Kidney (tissue), 14 donors: Measurements from ENCODE around the gene SYNE1. TPM values are rescaled to one million over a fixed set of nuclear protein-coding genes. Genes with fewer than 3 reads are reported as not detected.

ENCODE experiments used
- DNase-seq, 5 donors: peaks; one replicate each; pipeline ENCODE4 v3.0.0-alpha.2; 2013 to 2020
- FAIRE-seq: peaks from 2 replicates; lab custom pipeline; 2012; peaks lifted over from hg19 to GRCh38; lab: Jason Lieb, UNC
- H3K27ac ChIP-seq, 2 donors: one replicate each; pipeline ENCODE4 v1.7.0; 2013; ENCODE audit warnings: low read depth in 2 of 2, low read length in 2 of 2, inconsistent platforms in 1 of 2
- H3K27me3 ChIP-seq: one replicate; pipeline ENCODE4 v1.7.1; 2013; ENCODE audit warnings: low read length, inconsistent platforms; ENCODE audit not compliant: control insufficient read depth, insufficient read depth
- H3K36me3 ChIP-seq, 3 donors: one replicate each; pipeline versions ENCODE4 v1.7.0 to v1.7.1; 2013; ENCODE audit warnings: low read length in 3 of 3, control low read depth in 1 of 3, inconsistent platforms in 1 of 3; ENCODE audit not compliant: insufficient read depth in 3 of 3, control insufficient read depth in 2 of 3
- H3K4me1 ChIP-seq, 3 donors: one replicate each; pipeline versions ENCODE4 v1.7.0 to v1.7.1; 2013; ENCODE audit warnings: low read length in 3 of 3, inconsistent platforms in 1 of 3, low read depth in 1 of 3; ENCODE audit not compliant: control insufficient read depth in 2 of 3, insufficient read depth in 2 of 3
- H3K4me3 ChIP-seq, 3 donors: one replicate each; pipeline versions ENCODE4 v1.7.0 to v1.8.1; 2013; ENCODE audit warnings: low read length in 3 of 3, control low read depth in 1 of 3, inconsistent platforms in 1 of 3
- H3K9ac ChIP-seq, 3 donors: one replicate each; pipeline versions ENCODE4 v1.7.0 to v1.7.1; 2013; ENCODE audit warnings: low read length in 3 of 3, control low read depth in 1 of 3, inconsistent platforms in 1 of 3
- H3K9me3 ChIP-seq, 3 donors: one replicate each; pipeline versions ENCODE4 v1.7.0 to v1.7.1; 2013; ENCODE audit warnings: low read length in 3 of 3, control low read depth in 1 of 3, inconsistent platforms in 1 of 3; ENCODE audit not compliant: control insufficient read depth in 2 of 3, insufficient read depth in 1 of 3
- intact Hi-C: fragments of 100-400 bp; cut with DNase I; formaldehyde crosslinking; loops from one replicate; pipeline ENCODE4 v1.11.1; 2022
- polyA plus RNA-seq: library from polyadenylated mRNA; stranded (reverse); fragments of 350-450 nt; fragmentation: Illumina TruSeq; extraction: RNeasy Lipid Tissue Mini Kit (QIAGEN cat#74804); gene quantifications from one replicate; pipeline ENCODE4 v1.2.3, GENCODE V29; 2014; ENCODE audit warnings: low read depth, low replicate concordance; ENCODE audit not compliant: insufficient read depth
- total RNA-seq: library from RNA; stranded (reverse); fragmentation: NEBNext Ultra II Directional; extraction: Animal tissue kit (Norgen Biotek cat#: 25700); gene quantifications from one replicate; pipeline ENCODE4 v1.2.1, GENCODE V29; 2021
- TF ChIP-seq, protein P1 (sequence below): IDR thresholded peaks from 3 replicates; pipeline ENCODE4 v1.5.1; 2012; ENCODE audit warnings: mild to moderate bottlenecking, moderate library complexity, borderline replicate concordance; ENCODE audit not compliant: insufficient read depth; ENCODE audit errors: extremely low read depth
- donor health status: control.
- donor health status: control.
- donor health status: control.
- donor health status: control.
- donor health status: control.
- donor health status: DM: yes; HTN: yes; CAD: no.
- donor health status: Normal renal cell carcinoma (clear cell type).

The SYNE1 gene
- total and polyA plus RNA-seq, 2 donors from 2014 or later, result 47.8 to 216 TPM

- TF ChIP-seq, protein P1, sequence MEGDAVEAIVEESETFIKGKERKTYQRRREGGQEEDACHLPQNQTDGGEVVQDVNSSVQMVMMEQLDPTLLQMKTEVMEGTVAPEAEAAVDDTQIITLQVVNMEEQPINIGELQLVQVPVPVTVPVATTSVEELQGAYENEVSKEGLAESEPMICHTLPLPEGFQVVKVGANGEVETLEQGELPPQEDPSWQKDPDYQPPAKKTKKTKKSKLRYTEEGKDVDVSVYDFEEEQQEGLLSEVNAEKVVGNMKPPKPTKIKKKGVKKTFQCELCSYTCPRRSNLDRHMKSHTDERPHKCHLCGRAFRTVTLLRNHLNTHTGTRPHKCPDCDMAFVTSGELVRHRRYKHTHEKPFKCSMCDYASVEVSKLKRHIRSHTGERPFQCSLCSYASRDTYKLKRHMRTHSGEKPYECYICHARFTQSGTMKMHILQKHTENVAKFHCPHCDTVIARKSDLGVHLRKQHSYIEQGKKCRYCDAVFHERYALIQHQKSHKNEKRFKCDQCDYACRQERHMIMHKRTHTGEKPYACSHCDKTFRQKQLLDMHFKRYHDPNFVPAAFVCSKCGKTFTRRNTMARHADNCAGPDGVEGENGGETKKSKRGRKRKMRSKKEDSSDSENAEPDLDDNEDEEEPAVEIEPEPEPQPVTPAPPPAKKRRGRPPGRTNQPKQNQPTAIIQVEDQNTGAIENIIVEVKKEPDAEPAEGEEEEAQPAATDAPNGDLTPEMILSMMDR, result no peak
- Histone ChIP-seq H3K9ac (no peak overlapping the region), H3K27ac (no peak overlapping the region), H3K4me1 (peaks cover 0 to 2% (median 0%) of the 10 kb centered on the region in 3 donors), H3K27me3 (no peaks in the 10 kb centered on the region), H3K9me3 (no peaks in the 10 kb centered on the region), H3K4me3 (no peak overlapping the region), H3K36me3 (peaks cover 12 to 66% (median 41%) of the 10 kb centered on the region in 3 donors)
- no peak for FAIRE-seq
- no peak for DNase-seq
- intact Hi-C loops, result no loop called here
These were observed 485.2 kb downstream of the SYNE1 start for GRCh38 chr6:152151920-152152319.

DNA sequence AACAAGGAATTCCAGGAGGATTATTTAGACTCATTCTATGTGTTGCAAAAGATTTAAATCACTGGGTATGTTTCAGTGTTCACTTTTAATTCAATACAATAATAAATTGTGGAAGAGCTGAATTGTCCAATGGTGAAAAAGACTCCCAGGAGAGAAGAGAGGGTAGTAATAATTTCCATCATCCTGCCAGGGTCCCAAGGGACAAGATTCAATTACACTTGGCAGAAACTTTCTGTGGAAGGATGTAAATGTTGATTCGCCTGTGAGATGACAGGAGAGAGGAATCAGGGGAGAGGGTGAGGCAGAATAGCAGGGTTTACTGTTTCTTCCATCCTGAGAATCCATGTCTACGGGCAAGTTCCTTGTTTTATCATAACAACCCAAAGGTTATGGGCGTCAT lies 487.0 kb downstream of the SYNE1 start:
- Histone ChIP-seq H3K36me3 (peaks cover 12 to 70% (median 41%) of the 10 kb centered on the region in 3 donors), H3K9me3 (no peaks in the 10 kb centered on the region), H3K4me3 (no peak overlapping the region), H3K9ac (no peak overlapping the region), H3K4me1 (peaks cover 0 to 4% (median 2%) of the 10 kb centered on the region in 3 donors), H3K27ac (no peak overlapping the region), H3K27me3 (no peaks in the 10 kb centered on the region)
- DNase-seq, result no peak
- TF ChIP-seq, protein P1, result no peak
- intact Hi-C loops, result no loop called here
- FAIRE-seq, result no peak

DNA sequence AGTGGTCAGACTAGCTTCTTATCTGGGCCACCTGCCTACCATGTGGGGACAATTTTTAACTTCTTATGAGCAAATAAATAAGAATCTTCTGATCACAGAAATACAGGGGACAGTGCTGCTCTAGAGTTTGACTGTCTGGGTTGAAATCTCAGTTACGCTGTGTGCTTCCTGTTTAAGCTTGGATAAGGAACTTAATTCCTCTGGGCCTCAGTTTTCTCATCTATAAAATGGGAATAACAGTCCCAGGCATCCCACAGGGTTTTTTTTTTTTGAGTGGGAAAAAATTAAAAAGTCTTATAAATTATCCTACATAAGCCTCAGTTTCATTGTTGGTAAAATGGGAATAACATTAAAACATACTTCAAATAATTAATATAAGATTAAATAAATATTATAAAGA lies 488.8 kb downstream of the SYNE1 start:
- FAIRE-seq (no peak), DNase-seq (no peak)
- no peak overlapping the region for H3K27ac ChIP-seq
- H3K9me3 ChIP-seq, result no peaks in the 10 kb centered on the region
- TF ChIP-seq, protein P1, result no peak
- H3K4me1 ChIP-seq, result peaks cover 0 to 5% (median 4%) of the 10 kb centered on the region in 3 donors
- intact Hi-C loops, result no loop called here
- H3K36me3 ChIP-seq, result peaks cover 8 to 69% (median 38%) of the 10 kb centered on the region in 3 donors
- H3K9ac ChIP-seq, result no peak overlapping the region
- no peaks in the 10 kb centered on the region for H3K27me3 ChIP-seq
- no peak overlapping the region for H3K4me3 ChIP-seq

- no peak for FAIRE-seq
- peaks cover 0 to 11% (median 5%) of the 10 kb centered on the region in 3 donors for H3K4me1 ChIP-seq
These were observed 489.9 kb downstream of the SYNE1 start for GRCh38 chr6:152147269-152147668.

More at GRCh38 chr6:152147269-152147668, 489.9 kb downstream of the SYNE1 start:
- H3K27ac ChIP-seq, result no peak overlapping the region
- no peak overlapping the region for H3K4me3 ChIP-seq
- TF ChIP-seq, protein P1, result no peak
- no peak overlapping the region for H3K9ac ChIP-seq
- no peaks in the 10 kb centered on the region for H3K27me3 ChIP-seq
- peaks cover 8 to 69% (median 38%) of the 10 kb centered on the region in 3 donors for H3K36me3 ChIP-seq
- intact Hi-C loops, result no loop called here
- H3K9me3 ChIP-seq, result no peaks in the 10 kb centered on the region
- no peak for DNase-seq
